Measurements from ENCODE around the gene RTKN2.

RTKN2 gene

GRCh38 chr10:62278441-62278910 is 9.8 kb upstream of the RTKN2 start:
- TF ChIP-seq, protein P1, sequence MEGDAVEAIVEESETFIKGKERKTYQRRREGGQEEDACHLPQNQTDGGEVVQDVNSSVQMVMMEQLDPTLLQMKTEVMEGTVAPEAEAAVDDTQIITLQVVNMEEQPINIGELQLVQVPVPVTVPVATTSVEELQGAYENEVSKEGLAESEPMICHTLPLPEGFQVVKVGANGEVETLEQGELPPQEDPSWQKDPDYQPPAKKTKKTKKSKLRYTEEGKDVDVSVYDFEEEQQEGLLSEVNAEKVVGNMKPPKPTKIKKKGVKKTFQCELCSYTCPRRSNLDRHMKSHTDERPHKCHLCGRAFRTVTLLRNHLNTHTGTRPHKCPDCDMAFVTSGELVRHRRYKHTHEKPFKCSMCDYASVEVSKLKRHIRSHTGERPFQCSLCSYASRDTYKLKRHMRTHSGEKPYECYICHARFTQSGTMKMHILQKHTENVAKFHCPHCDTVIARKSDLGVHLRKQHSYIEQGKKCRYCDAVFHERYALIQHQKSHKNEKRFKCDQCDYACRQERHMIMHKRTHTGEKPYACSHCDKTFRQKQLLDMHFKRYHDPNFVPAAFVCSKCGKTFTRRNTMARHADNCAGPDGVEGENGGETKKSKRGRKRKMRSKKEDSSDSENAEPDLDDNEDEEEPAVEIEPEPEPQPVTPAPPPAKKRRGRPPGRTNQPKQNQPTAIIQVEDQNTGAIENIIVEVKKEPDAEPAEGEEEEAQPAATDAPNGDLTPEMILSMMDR (IDR thresholded peaks at IDR 0.05; ENCODE audit: insufficient read depth, low read length, poor library complexity, severe bottlenecking), result no peak
- no peaks in the 10 kb centered on the region for H3K36me3 ChIP-seq (ENCODE audit: control insufficient read depth, insufficient read depth, low read length)
- DNase-seq (ENCODE audit: extremely low read depth, insufficient read length), result no peak
- no peak overlapping the region for H3K4me3 ChIP-seq (replicated peaks; ENCODE audit: low read depth, low read length)
- H3K27me3 ChIP-seq (replicated peaks; ENCODE audit: control insufficient read depth, insufficient read depth, low read length), result no peaks in the 10 kb centered on the region

DNA sequence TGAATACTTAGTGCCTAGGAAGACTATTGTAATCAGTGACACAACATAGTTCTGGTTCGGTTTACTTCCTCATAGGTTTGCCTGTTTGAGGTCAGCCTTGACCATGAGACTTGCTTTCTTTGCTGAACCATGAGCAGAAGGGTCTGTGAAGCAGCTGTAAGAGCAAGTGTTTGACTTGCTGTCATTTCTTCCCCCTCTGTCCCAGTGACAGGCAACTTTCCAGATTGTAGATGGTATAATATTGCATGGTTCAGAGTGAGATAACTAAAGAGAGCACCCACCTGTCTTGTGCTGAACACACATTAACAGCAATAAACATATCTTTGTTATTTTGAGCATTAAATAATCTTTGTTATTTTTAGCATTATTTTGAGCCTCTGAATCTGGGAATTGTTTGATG is 9.3 kb upstream of the RTKN2 start:
- H3K27me3 ChIP-seq (replicated peaks; ENCODE audit: control insufficient read depth, insufficient read depth, low read length), result no peaks in the 10 kb centered on the region
- H3K36me3 ChIP-seq (ENCODE audit: control insufficient read depth, insufficient read depth, low read length), result no peaks in the 10 kb centered on the region
- TF ChIP-seq, protein P1 (IDR thresholded peaks at IDR 0.05; ENCODE audit: insufficient read depth, low read length, poor library complexity, severe bottlenecking), result no peak
- H3K4me3 ChIP-seq (replicated peaks; ENCODE audit: low read depth, low read length), result no peak overlapping the region
- DNase-seq (ENCODE audit: extremely low read depth, insufficient read length), result no peak

- no peak for DNase-seq (ENCODE audit: extremely low read depth, insufficient read length)
- Histone ChIP-seq H3K4me3 (replicated peaks; ENCODE audit: low read depth, low read length) (no peak overlapping the region), H3K36me3 (ENCODE audit: control insufficient read depth, insufficient read depth, low read length) (no peaks in the 10 kb centered on the region), H3K27me3 (replicated peaks; ENCODE audit: control insufficient read depth, insufficient read depth, low read length) (peaks cover 5% of the 10 kb centered on the region)
- TF ChIP-seq, protein P1 (IDR thresholded peaks at IDR 0.05; ENCODE audit: insufficient read depth, low read length, poor library complexity, severe bottlenecking), result no peak
Observed at GRCh38 chr10:62270020-62270419, 1.4 kb upstream of the RTKN2 start.

- Histone ChIP-seq H3K36me3 (ENCODE audit: control insufficient read depth, insufficient read depth, low read length) (no peaks in the 10 kb centered on the region), H3K27me3 (replicated peaks; ENCODE audit: control insufficient read depth, insufficient read depth, low read length) (peaks cover 5% of the 10 kb centered on the region), H3K4me3 (replicated peaks; ENCODE audit: low read depth, low read length) (peak overlapping the region; percentile 64)
- DNase-seq (ENCODE audit: extremely low read depth, insufficient read length), result no peak
- TF ChIP-seq, protein P1 (IDR thresholded peaks at IDR 0.05; ENCODE audit: insufficient read depth, low read length, poor library complexity, severe bottlenecking), result no peak
Observed at GRCh38 chr10:62268027-62268398, 631 bp downstream of the RTKN2 start.

- TF ChIP-seq, protein P1 (IDR thresholded peaks at IDR 0.05; ENCODE audit: insufficient read depth, low read length, poor library complexity, severe bottlenecking), result no peak
- Histone ChIP-seq H3K36me3 (ENCODE audit: control insufficient read depth, insufficient read depth, low read length) (no peaks in the 10 kb centered on the region), H3K4me3 (replicated peaks; ENCODE audit: low read depth, low read length) (no peak overlapping the region), H3K27me3 (replicated peaks; ENCODE audit: control insufficient read depth, insufficient read depth, low read length) (peaks cover 5% of the 10 kb centered on the region)
- DNase-seq (ENCODE audit: extremely low read depth, insufficient read length), result no peak
Observed at GRCh38 chr10:62266611-62267010, 2.0 kb downstream of the RTKN2 start.

DNA sequence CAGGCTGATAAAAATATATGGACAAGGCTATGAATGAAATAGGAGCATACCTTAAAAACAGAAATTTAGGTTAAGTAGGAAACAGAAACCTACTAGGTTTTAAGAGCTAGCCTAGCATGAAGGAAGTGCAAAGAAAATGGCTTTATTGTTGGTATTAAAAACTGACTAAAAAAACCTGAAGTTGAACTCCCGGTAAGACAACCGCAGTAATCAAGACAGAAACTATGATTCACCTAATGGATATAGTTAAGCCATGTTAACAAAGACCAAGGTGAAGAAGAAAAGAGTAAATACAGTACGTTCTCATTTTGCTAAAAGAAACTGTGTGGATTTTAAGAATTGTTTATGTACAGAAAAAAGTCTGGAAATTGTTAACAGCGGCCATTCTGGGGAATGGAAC is 2.5 kb downstream of the RTKN2 start:
- Histone ChIP-seq H3K4me3 (replicated peaks; ENCODE audit: low read depth, low read length) (no peak overlapping the region), H3K36me3 (ENCODE audit: control insufficient read depth, insufficient read depth, low read length) (no peaks in the 10 kb centered on the region), H3K27me3 (replicated peaks; ENCODE audit: control insufficient read depth, insufficient read depth, low read length) (peaks cover 5% of the 10 kb centered on the region)
- TF ChIP-seq, protein P1 (IDR thresholded peaks at IDR 0.05; ENCODE audit: insufficient read depth, low read length, poor library complexity, severe bottlenecking), result no peak
- no peak for DNase-seq (ENCODE audit: extremely low read depth, insufficient read length)

Measured in GM06990 (cell line).